GM18951 (cell line): Measurements from ENCODE around the gene RPLP1.

Experiments used
- POLR2A ChIP-seq: IDR thresholded peaks from 4 replicates; pipeline ENCODE4 v1.6.1; 2011; ENCODE audit warnings: mild to moderate bottlenecking; ENCODE audit not compliant: insufficient read length, insufficient read depth; ENCODE audit errors: extremely low read depth
- in situ Hi-C: fragments of 300-500 bp; cut with MboI; formaldehyde crosslinking; loops from one replicate; pipeline ENCODE4 v1.12.0; 2022; ENCODE audit warnings: low sequenced_read_pairs, mixed read lengths, inconsistent platforms; ENCODE audit not compliant: unreplicated experiment

Gene RPLP1

DNA sequence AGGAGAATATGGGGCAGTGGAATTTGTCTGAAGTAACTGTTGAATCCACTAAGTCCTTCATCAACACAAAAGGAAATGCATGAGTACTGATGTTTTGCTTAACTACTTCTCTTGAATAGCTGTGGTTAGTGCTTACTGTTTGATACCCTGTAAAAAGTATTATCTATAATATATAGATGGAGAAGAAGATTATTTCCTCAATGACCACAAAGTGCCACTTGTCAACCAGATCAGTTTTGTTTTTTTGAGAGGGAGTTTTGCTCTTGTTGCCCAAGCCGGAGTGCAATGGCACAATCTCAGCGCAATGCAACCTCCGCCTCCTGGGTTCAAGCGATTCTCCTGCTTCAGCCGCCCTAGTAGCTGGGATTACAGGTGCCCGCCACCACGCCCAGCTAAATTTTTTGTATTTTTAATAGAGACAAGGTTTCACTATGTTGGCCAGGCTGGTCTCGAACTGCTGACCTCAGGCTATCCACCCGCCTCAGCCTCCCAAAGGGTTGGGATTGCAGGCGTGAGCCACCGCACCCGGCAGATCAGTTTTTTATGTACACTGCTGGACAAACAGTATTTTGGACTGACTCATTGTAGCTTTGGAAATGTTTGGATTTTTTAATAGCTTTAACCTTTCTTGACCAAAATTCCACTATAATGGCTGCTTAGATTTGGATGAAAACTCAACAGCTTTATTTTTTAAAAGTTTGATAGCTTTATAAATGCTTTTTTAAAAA lies 1.5 kb upstream of the RPLP1 start:
- TF ChIP-seq POLR2A = no peak
- in situ Hi-C loops = no loop called here

DNA sequence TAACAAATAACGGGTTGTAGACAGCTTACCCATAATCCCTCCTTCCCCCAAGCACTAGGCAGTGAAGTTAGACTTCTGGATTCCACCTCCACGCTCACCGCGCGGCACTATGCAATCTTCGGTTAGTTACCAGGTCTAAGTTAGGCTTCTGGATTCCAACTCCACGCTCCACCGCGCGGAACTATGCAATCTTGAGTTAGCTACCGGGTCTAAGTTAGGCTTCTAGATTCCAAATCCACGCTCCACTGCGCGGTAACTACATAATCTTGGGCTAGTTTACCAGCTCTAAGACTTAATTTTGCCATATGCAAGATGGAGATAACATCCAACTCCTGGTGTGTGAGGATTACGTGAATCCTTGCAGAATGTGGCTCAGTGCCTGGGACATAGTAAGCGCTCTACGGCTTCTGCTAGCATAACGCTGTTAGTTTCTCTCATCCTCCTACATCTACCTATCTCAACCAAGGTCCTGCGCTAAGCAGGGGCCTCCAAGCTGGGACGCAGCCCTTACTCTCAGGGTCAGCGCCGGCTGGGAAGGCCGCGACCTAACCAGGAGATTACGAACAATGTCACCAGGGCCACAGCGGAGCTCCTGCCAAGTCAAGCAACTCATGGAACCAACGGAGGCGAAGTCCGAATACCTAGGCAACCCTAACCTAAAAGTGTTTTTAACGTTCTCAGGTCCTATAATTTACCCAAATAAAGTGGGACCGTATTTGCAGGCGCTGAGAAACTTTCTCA lies 497 bp upstream of the RPLP1 start:
- no peak for TF ChIP-seq POLR2A
- in situ Hi-C loops = no loop called here

DNA sequence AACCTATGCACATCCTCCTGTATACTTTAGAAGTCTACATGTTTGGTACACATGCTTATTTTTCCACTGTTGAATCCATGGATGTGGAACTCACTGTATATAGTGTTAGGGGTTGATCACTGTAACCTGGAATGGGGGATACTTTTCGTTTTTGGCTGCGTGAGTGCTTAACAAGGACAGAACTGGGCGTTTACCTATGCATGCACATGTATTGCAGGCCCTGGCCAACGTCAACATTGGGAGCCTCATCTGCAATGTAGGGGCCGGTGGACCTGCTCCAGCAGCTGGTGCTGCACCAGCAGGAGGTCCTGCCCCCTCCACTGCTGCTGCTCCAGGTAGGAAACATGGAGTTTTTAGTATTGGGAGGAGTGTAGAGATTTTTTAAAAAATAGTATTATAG lies 2.3 kb downstream of the RPLP1 start:
- TF ChIP-seq POLR2A = no peak
- in situ Hi-C loops = no loop called here

DNA sequence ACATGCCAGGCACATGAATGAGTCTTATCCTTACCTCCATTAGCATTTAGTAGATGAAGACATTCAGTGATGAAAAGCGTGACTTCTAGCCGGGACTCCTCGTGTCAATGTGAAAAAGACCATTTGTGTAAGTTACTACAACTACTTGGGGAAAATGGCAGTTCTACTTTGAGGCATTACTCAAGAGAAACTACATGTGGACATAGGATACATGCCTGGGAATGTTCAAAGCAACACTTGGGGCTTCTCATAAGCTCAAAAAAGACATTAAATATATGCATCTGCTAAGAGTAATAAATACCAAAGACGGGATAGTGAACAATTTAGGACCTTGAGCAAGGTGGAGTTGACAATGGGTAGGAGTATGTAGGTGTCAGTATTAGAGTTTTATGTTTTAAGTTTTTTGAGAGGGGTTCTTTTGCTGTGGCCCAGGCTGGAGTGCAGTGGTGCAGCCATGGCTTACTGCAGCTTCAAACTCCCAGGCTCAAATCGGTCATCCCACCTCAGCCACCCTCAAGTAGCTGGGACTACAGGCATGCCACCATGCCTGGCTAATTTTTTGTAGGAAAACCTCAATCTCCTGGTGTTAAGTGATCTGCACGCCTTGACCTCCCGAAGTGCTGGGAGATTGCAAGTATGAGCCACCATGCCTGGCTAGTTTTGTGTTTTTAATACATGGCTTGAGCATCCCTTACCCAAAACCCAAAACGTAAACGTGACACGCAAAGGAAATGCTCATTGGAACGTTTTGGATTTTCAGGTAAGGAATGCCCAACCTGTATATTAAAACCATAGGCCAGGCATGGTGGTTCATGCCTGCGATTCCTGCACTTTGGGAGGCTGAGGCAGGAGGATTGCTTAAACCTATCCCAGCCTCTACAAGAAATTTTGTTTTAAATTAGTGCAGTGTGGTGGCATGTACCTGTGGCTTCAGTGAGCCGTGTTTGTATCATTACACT lies 3.9 kb downstream of the RPLP1 start:
- in situ Hi-C loops = no loop called here
- peak; percentile 26 for TF ChIP-seq POLR2A

DNA sequence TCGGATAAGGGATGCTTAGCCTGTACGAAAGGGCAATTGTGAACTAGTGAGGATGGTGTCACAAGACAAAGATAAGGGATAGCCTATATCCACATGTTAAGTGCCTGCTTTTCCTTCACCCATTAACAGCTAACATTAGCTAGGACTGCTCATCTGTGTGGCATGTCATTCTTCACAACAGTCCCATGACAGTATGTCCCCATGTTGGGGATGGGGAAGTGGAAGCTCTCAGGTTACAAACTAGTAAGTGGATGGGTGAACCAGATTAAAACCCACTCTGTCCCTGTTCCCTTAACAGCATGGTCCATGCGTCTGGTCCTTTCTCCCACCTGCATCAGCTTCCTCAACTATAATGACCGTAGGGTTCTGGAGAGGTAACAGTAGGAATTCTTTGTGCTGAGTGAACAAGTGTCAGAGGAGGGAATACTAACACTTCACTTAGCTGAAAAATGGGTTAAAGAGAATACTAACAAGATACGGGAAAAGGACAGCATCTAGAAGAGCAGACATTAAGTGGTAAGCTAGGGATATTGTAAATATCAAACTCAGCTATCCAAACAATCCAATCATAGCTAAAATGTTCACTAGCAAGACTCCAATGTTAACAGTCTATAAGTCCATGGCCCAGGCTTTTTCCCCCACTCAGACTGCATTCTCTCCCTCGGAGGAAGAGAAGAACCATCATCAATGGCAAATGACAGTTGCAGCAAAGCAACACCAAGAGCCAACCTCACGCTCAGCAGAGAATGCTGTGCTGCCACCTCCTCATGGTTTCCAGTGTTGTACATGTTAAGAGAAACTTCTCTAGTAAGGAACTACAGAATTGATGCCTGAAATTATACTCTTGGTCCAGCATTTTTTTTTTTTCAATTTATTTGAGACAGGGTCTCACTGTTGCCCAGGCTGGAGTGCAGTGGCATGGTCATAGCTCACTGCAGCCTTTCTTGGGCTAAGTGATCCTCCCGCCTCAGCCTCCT lies 5.0 kb downstream of the RPLP1 start:
- no peak for TF ChIP-seq POLR2A
- in situ Hi-C loops = no loop called here

DNA sequence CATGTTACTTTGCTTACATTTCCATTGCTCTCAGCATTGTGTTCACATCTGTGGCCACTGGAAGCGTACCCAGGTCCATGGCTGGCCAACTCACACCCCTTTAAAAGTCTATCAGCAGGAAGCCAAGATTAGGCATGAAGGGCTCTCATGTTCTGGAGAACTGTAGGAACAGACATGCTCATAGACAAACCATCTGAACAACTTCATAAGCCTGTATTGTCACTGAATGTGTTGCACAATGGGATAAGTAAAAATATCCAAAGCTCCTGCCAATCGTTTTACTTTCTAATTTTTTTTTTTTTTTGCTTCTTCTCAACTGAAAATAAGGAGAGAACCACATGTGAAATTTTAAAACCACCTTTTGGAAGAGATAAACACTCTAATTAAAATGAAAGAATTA lies 6.4 kb downstream of the RPLP1 start:
- TF ChIP-seq POLR2A = no peak
- in situ Hi-C loops = no loop called here

DNA sequence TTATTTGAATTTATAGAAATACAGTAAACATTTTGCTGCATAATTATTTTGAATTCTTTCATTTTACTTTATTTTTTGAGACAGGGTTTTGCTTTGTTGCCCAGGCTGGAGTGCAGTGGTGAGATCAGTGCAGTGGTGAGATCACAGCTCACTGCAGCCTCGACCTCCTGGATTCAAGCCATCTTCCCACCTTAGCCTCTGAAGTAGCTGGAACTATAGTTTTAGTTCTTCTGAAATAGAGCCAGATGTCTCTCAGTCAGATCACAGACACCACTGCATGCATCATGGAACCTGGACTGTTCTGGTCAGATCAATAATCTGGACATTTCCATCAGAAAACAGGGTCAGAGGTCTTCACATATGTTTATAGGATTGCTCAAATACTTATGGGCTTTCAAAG lies 7.9 kb downstream of the RPLP1 start:
- in situ Hi-C loops = no loop called here
- TF ChIP-seq POLR2A = no peak

DNA sequence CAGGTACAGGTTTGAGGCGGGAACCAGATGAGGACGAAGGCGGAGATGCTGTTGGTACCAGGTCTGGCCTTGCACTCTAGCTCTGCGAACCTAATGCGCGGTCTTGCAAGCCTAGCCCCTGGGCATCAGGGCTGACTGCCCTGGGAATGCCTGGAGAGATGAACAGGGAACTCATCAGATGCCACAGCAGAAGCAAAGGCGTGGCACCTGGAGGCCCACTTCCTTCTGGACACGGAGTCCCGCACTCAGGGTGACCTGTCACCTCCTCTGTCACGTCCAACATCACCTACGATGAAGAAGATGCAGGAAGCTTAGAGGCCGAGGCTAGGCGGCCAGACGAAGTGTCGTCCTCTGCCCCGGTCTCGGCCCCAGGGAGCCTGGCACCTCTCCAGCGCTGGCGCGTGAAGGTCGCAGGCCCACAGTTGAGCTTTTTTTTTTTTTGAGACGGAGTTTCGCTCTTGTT lies 9.4 kb downstream of the RPLP1 start:
- in situ Hi-C loops = no loop called here

DNA sequence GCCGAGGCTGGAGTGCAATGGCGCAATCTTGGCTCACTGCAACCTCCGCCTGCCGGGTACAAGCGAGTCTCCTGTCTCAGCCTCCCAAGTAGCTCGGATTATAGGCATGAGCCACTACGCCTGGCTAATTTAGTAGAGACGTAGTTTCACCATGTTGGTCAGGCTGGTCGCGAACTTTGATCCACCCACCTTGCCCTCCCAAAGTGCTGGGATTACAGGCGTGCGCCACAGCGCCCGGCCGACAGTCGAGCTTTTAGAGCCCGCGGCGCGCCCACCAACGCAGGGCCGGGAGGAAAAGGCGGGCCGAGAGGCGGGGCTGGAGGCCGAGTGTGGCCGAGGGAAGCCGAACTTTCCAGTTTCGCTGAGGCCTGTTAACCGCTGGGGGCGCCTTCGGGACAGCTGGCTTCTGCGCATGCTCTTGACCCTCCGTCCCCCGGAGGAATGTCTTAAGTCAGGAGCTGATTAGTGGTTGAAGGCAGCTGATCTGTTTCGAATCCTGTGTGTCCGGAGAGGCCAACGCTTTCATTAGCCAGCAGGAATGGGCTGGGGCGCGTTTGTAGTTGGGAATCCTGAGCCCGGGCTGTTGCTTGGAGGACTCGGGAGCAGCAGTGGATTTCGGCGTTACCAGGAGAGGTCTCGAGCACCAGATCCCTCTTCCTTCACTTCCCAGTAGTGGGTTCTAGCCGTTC lies 10.0 kb downstream of the RPLP1 start:
- in situ Hi-C loops = no loop called here
- peak; percentile 64 for TF ChIP-seq POLR2A

More for the DNA sequence above, 9.4 kb downstream of the RPLP1 start:
- no peak for TF ChIP-seq POLR2A

DNA sequence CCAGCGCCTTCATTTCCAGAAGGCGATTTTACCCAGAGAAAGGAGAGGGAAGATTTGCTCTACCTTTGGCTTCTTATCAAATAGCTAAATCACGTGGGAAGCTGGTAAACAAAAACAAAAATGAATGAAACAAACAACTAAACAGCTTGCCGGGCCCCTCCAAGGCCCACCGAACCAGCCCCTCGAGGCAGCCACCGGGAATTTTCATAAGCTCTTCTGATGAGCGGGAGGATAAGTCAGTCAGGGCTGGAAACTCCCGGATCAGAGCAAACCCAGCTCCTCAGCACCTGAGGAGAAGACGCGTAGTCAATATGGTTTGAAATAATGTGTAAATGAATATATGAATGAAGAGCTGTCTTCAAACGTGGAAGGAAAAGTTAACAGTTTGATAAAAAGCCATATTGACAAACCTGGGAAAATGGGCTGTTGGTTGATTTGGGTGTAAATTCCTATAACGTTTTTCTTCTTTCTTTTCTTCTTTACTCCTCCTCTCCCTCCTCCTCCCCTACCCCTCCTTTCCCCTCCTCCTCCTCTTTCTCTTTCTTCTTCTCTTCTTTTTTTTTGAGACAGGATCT lies 10.7 kb downstream of the RPLP1 start:
- in situ Hi-C loops = no loop called here
- no peak for TF ChIP-seq POLR2A

DNA sequence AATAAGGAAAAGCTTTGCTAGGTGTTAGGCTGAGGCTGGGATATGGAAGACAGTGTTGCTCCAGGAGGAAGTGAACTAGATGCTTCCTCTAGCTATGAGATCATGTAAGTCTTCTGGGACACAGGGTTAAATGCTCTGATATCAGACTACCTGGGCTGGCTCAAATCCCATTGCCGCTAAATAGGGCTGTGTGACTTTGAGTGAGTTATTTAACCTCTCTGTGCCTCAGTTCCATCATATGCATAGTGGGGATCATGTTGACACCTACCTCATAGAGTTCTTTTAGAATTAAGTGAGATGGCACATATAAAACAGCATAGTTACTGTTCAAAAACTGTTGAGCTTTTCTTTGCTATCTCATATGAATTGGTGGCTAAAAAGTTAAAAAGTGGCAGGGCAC lies 12.6 kb downstream of the RPLP1 start:
- in situ Hi-C loops = no loop called here
- no peak for TF ChIP-seq POLR2A
